Measurements from ENCODE around the gene NRP2.

GRCh38 chr2:205651719-205652118, 30.6 kb upstream of the NRP2 start:
- no peak for TF ChIP-seq CTCF (CRISPR knock-in tag; IDR thresholded peaks at IDR 0.05)
- TF ChIP-seq ZNF883 (CRISPR knock-in tag; IDR thresholded peaks at IDR 0.05; ENCODE audit: not compliant biosample characterization): no peak
- no peak for TF ChIP-seq NR2F6 (IDR thresholded peaks at IDR 0.05)
- no peak for TF ChIP-seq NR2F6 (CRISPR knock-in tag; IDR thresholded peaks at IDR 0.05)
- TF ChIP-seq STAT5B (CRISPR knock-in tag; IDR thresholded peaks at IDR 0.05): no peak
- no peak for TF ChIP-seq EP300 (IDR thresholded peaks at IDR 0.05; ENCODE audit: low read depth in 2 of 2, low read length in 2 of 2)
- no peak for TF ChIP-seq EP300 (CRISPR knock-in tag; IDR thresholded peaks at IDR 0.05; ENCODE audit: borderline replicate concordance)
